ENCODE results near the gene PTPN5. TPM values are rescaled to one million over a fixed set of nuclear protein-coding genes. Genes with fewer than 3 reads are reported as not detected.
A peak's percentile ranks its signal among the peaks of the same experiment; 100 is the strongest.

Gene PTPN5
- total RNA-seq, 1 experiment from 2014 or later = not detected

DNA sequence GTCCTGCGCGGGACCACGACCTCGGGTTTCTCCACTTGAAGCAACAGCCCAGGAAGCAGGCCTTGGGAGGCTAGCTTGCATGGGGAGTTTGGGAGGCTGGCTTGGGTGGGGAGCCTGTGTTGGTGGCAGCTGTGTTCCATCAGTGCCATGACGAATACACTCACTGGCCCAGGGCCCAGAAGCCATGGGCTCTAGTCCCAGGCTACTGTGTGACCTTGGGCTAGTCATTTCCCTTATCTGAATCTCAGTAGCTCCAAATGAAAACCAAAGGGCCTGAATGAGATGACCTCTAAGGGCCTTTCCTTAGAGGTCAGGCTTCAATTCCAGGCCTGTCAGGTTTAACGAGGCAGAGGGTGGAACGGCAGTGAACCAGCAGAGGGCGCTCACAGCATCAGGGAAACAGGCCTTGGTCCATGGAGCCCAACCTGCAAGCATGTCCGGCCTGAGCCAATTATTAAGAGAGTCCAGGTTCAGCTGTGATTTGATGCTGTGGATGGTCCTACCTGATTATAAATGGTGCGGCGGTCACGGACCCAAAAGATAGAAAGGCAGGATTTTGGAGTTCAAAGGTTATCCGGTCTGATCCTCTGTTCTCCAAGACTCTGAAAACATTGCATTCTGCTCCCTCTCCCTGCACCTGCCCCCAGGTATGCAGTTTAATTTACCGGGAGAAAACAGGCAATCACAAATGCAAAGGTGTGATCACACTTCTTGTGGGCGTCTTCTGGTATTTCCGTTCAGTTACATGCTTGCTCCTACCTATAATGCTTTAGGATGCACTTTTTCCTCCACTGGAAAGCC lies 15.9 kb downstream of the PTPN5 start:
- ATAC-seq (peak; percentile 95), DNase-seq (ENCODE audit: low read depth, low spot score) (peak; percentile 38)
- intact Hi-C loops (cut with micrococcal nuclease; ENCODE audit: unreplicated experiment) = loop anchor here (1.0 to 2.0 kb wide), 2 partner anchors 27 to 78 kb away; no protein-coding TSS in a partner anchor
- BruUV-seq (replicated peaks) = no TSS peak
- Histone ChIP-seq H3K4me3 (ENCODE audit: low read depth in 2 of 2, low read length in 2 of 2) (no peak overlapping the region), H3K27me3 (ENCODE audit: control insufficient read depth, insufficient read depth, low read length) (no peaks in the 10 kb centered on the region; the same call in 1 of the 2 replicates), H3K4me1 (ENCODE audit: control insufficient read depth, insufficient read depth, low read length) (no peaks in the 10 kb centered on the region), H3K9me3 (ENCODE audit: control insufficient read depth, insufficient read depth, low read depth, low read length) (no peaks in the 10 kb centered on the region), H3K36me3 (ENCODE audit: control insufficient read depth, insufficient read depth, low read length) (no peaks in the 10 kb centered on the region), H3K27ac (ENCODE audit: low read length) (no peak overlapping the region)
- in situ Hi-C loops (cut with HindIII; ENCODE audit: low pct_unique_long_range_greater_than_20kb, low sequenced_read_pairs) = no loop called here
- POLR2A ChIA-PET = no interaction called here
- CTCF ChIA-PET = interaction anchor here (0.6 to 1.1 kb wide), 3 partner anchors 11 to 47 kb away, joined by 3 to 5 read pairs (median 5); no protein-coding TSS in a partner anchor
- TF ChIP-seq, protein P1, sequence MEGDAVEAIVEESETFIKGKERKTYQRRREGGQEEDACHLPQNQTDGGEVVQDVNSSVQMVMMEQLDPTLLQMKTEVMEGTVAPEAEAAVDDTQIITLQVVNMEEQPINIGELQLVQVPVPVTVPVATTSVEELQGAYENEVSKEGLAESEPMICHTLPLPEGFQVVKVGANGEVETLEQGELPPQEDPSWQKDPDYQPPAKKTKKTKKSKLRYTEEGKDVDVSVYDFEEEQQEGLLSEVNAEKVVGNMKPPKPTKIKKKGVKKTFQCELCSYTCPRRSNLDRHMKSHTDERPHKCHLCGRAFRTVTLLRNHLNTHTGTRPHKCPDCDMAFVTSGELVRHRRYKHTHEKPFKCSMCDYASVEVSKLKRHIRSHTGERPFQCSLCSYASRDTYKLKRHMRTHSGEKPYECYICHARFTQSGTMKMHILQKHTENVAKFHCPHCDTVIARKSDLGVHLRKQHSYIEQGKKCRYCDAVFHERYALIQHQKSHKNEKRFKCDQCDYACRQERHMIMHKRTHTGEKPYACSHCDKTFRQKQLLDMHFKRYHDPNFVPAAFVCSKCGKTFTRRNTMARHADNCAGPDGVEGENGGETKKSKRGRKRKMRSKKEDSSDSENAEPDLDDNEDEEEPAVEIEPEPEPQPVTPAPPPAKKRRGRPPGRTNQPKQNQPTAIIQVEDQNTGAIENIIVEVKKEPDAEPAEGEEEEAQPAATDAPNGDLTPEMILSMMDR (IDR thresholded peaks at IDR 0.05) = peak; percentile 94
- no peak for TF ChIP-seq SIN3A (IDR thresholded peaks at IDR 0.05; ENCODE audit: borderline replicate concordance, insufficient read depth, low read depth, low read length)

DNA sequence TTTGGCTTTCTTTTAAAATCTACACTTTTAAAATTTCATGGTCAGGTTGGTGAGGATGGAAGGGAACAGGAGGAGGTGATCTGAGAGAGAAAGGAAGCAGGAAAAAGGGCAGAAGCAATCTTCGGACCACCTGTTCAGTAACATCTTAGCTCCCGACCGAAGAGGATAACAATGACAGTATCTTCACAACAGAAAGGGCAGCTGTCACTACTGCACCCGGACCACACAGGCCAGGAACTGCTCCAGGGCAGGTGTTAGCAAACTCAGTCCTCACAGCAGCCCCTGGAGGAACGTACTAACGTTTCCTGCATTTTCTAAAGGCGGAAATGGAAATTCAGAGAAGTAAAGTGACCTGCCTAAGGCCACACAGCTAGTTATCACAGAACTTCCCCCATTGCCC lies 16.8 kb downstream of the PTPN5 start:
- no peaks in the 10 kb centered on the region for H3K36me3 ChIP-seq (ENCODE audit: control insufficient read depth, insufficient read depth, low read length)
- ATAC-seq (no peak), DNase-seq (ENCODE audit: low read depth, low spot score) (no peak)
- no peak overlapping the region for H3K4me3 ChIP-seq (ENCODE audit: low read depth in 2 of 2, low read length in 2 of 2)
- no peak overlapping the region for H3K27ac ChIP-seq (ENCODE audit: low read length)
- no TSS peak for BruUV-seq (replicated peaks)
- no peaks in the 10 kb centered on the region; the same call in 1 of the 2 replicates for H3K27me3 ChIP-seq (ENCODE audit: control insufficient read depth, insufficient read depth, low read length)
- intact Hi-C loops (cut with micrococcal nuclease; ENCODE audit: unreplicated experiment) = loop anchor here (1.0 to 2.0 kb wide), 2 partner anchors 28 to 78 kb away; no protein-coding TSS in a partner anchor
- CTCF ChIA-PET = interaction anchor here (0.6 to 1.1 kb wide), 2 partner anchors 10 to 47 kb away, joined by 3 to 5 read pairs; no protein-coding TSS in a partner anchor
- TF ChIP-seq TCF7L2 (IDR thresholded peaks at IDR 0.05; ENCODE audit: low read depth, low read length) (no peak), POLR2AphosphoS5 (IDR thresholded peaks at IDR 0.05; ENCODE audit: low read depth, low read length) (no peak), SIN3A (IDR thresholded peaks at IDR 0.05; ENCODE audit: borderline replicate concordance, insufficient read depth, low read depth, low read length) (no peak)
- TF ChIP-seq, protein P2, sequence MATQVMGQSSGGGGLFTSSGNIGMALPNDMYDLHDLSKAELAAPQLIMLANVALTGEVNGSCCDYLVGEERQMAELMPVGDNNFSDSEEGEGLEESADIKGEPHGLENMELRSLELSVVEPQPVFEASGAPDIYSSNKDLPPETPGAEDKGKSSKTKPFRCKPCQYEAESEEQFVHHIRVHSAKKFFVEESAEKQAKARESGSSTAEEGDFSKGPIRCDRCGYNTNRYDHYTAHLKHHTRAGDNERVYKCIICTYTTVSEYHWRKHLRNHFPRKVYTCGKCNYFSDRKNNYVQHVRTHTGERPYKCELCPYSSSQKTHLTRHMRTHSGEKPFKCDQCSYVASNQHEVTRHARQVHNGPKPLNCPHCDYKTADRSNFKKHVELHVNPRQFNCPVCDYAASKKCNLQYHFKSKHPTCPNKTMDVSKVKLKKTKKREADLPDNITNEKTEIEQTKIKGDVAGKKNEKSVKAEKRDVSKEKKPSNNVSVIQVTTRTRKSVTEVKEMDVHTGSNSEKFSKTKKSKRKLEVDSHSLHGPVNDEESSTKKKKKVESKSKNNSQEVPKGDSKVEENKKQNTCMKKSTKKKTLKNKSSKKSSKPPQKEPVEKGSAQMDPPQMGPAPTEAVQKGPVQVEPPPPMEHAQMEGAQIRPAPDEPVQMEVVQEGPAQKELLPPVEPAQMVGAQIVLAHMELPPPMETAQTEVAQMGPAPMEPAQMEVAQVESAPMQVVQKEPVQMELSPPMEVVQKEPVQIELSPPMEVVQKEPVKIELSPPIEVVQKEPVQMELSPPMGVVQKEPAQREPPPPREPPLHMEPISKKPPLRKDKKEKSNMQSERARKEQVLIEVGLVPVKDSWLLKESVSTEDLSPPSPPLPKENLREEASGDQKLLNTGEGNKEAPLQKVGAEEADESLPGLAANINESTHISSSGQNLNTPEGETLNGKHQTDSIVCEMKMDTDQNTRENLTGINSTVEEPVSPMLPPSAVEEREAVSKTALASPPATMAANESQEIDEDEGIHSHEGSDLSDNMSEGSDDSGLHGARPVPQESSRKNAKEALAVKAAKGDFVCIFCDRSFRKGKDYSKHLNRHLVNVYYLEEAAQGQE (IDR thresholded peaks at IDR 0.05; ENCODE audit: insufficient read depth in 1 of 2, low read depth in 2 of 2, low read length in 1 of 2) = no peak
- TF ChIP-seq, protein P1 (IDR thresholded peaks at IDR 0.05) = no peak
- in situ Hi-C loops (cut with HindIII; ENCODE audit: low pct_unique_long_range_greater_than_20kb, low sequenced_read_pairs) = no loop called here
- H3K9me3 ChIP-seq (ENCODE audit: control insufficient read depth, insufficient read depth, low read depth, low read length) = no peaks in the 10 kb centered on the region
- POLR2A ChIA-PET = no interaction called here
- no peaks in the 10 kb centered on the region for H3K4me1 ChIP-seq (ENCODE audit: control insufficient read depth, insufficient read depth, low read length)
